Measurements from ENCODE around the gene COX6A2. TPM values are rescaled to one million over a fixed set of nuclear protein-coding genes. Genes with fewer than 3 reads are reported as not detected.

The COX6A2 gene
- total and polyA plus RNA-seq, 2 donors (not counting 3 experiments of a cell fraction or from before 2014, with no cell fraction given) = not detected

DNA sequence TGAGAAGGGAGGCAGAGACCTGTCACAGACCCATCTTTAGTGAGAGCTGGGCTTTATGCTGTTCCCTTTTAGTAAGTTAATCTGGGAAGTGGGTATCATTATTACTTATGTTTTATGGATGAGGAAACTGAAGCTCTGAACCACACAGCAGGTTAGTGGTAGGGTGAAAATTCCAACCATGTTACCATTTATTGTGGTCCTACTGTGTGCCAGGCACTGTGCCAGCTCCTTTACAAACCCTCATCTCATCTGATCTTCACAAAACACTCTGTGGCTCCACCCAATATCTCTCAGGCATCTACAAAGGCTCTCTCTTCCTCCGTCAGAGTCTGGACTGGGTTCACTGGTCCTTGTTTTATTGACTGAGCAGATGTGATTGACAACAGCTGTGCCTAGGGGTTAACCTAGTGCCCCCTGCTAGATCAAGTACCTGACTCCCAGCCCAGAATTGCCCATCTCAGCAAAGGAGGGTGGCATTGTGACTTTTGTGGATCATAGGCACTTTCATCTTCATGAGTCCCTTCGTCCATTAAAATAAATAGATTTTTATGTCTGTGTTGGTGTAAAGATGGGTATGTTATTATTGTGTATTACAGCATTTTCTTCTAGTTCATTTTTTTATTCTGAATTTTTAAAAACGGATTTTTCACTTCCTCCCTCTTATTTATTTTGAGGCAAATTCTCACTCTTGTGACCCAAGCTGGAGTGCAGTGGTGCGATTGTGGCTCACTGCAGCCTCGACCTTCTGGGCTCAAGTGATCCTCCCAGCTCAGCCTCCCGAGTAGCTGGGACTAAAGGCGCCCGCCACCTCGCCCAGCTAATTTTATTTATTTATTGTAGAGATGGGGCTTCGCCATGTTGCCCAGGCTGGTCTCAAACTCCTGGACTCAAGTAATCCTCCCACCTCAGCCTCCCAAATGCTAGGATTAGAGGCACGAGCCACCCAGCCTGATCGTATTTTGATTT is 46.9 kb upstream of the COX6A2 start:
- no peak overlapping the region for H3K9ac ChIP-seq (replicated peaks; ENCODE audit: extremely low read depth, insufficient read depth, low read length)
- no peak overlapping the region for H3K27ac ChIP-seq (ENCODE audit: insufficient read depth, low read depth, low read length)
- no peaks in the 10 kb centered on the region for H4K20me1 ChIP-seq (replicated peaks; ENCODE audit: control insufficient read depth, extremely low read depth, insufficient read depth, low read length)
- no peak for TF ChIP-seq CTCF (IDR thresholded peaks at IDR 0.05; ENCODE audit: extremely low read depth in 1 of 2, insufficient read depth in 1 of 2, low read depth in 1 of 2, low read length in 2 of 2)
- TF ChIP-seq, protein P1, sequence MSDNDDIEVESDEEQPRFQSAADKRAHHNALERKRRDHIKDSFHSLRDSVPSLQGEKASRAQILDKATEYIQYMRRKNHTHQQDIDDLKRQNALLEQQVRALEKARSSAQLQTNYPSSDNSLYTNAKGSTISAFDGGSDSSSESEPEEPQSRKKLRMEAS (IDR thresholded peaks at IDR 0.05; ENCODE audit: insufficient read depth, insufficient read length) = no peak
- no peak for TF ChIP-seq GATA2 (IDR thresholded peaks at IDR 0.05; ENCODE audit: insufficient read depth, insufficient read length, low read depth, low read length)
- no peak for TF ChIP-seq POLR2AphosphoS5 (IDR thresholded peaks at IDR 0.05; ENCODE audit: insufficient read depth, low read depth, low read length)
- TF ChIP-seq JUN (IDR thresholded peaks at IDR 0.05; ENCODE audit: borderline replicate concordance, insufficient read depth, insufficient read length, low read depth) = no peak
- TF ChIP-seq EZH2 (IDR thresholded peaks at IDR 0.05; ENCODE audit: borderline replicate concordance, low read depth, low read length, severe bottlenecking) = no peak
- TF ChIP-seq FOS (IDR thresholded peaks at IDR 0.05; ENCODE audit: borderline replicate concordance, insufficient read depth, low read length) = no peak
- TF ChIP-seq MYC (IDR thresholded peaks at IDR 0.05; ENCODE audit: low read depth, low read length) = no peak
- TF ChIP-seq POLR2A (IDR thresholded peaks at IDR 0.05; ENCODE audit: low read depth, low read length) = no peak
- dilution Hi-C loops (cut with MboI; ENCODE audit: extremely low pct_ligation_motif_present, low sequenced_read_pairs) (no loop called here), intact Hi-C loops (cut with micrococcal nuclease) (loop anchor here (5.0 kb wide), 2 partner anchors 237 to 392 kb away; a partner anchor contains a TSS)
- no peak overlapping the region for H3K4me2 ChIP-seq (ENCODE audit: insufficient read depth, low read length)
- POLR2A ChIA-PET = no interaction called here
- no peaks in the 10 kb centered on the region for H3K9me1 ChIP-seq (replicated peaks; ENCODE audit: control insufficient read depth, extremely low read depth, insufficient read depth, low read length)
- FAIRE-seq = no peak
- DNase-seq (ENCODE audit: low read depth, low spot score) = no peak
- H3K79me2 ChIP-seq (ENCODE audit: control insufficient read depth, insufficient read depth, low read length) = peaks cover 31% of the 10 kb centered on the region
- H3K4me3 ChIP-seq (replicated peaks in 1 of 3; ENCODE audit: insufficient read depth in 1 of 3, low read depth in 1 of 3, low read length in 3 of 3) = no peak overlapping the region
- no peaks in the 10 kb centered on the region for H3K27me3 ChIP-seq (ENCODE audit: control insufficient read depth in 2 of 2, insufficient read depth in 2 of 2, low read length in 2 of 2)
- CTCF ChIA-PET = interaction anchor here (0.8 to 2.0 kb wide), 5 partner anchors 13 to 490 kb away, joined by 3 to 11 read pairs (median 3); partner anchors contain the start of gene RUSF1
- no peak overlapping the region for H2AFZ ChIP-seq (ENCODE audit: low read depth, low read length)
- H3K36me3 ChIP-seq (ENCODE audit: control insufficient read depth in 2 of 2, extremely low read depth in 1 of 2, insufficient read depth in 2 of 2, low read length in 2 of 2) = peaks cover 19 to 20% of the 10 kb centered on the region in 2 experiments
- peaks cover 14% of the 10 kb centered on the region for H3K4me1 ChIP-seq (ENCODE audit: control insufficient read depth, extremely low read depth, insufficient read depth, low read length)
- no TSS peak for BruUV-seq (replicated peaks)
- H3K9me3 ChIP-seq (replicated peaks; ENCODE audit: control insufficient read depth, insufficient read depth, low read length) = no peaks in the 10 kb centered on the region
